ENCODE measurements around the gene HIC2.
"Not testable (repeated sequence)": the region's sequence is repeated elsewhere in the genome, so short reads cannot be mapped to it uniquely, and the experiment has no call there.

The HIC2 gene

DNA sequence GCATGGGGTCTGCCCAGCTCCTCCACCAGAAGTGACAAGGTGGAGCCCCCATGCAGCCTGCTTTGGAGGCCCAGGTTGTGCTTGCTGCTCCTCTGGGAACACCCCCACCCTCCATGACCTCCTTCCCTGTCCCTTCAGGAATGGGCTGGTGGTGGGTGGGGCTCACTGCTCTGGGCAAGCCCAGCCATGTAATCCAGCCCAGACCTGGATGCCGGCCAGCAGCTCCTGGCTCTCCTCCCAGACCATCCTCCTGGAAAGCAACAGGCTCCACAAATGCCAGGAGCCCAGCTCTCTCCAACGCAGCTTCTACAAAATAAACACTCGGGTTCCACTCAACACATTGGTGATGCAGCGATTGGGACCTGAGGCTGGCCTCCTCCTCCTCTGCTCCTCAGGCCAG, 80.8 kb downstream of the HIC2 start:
- not testable (repeated sequence) for DNase-seq

DNA sequence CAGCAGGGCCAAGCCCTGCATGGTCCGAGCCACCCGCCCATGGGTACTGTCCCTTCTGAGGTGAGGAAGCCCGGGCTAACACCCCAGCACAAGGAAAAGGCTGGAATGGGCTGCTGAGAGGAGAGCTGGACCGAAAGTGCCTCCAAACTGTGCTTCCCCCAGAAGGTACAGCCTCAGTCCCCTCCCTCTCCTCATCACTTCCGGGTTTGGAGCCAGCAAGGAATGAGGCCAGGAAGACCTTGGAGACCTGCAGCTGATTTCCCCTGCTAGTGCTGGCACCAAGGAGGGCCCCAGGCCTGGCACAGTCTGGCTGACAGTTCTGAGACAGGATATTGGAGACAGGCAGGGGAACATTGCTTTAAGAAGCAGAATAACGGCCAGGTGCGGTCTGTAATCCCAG, 81.3 kb downstream of the HIC2 start:
- not testable (repeated sequence) for DNase-seq

DNA sequence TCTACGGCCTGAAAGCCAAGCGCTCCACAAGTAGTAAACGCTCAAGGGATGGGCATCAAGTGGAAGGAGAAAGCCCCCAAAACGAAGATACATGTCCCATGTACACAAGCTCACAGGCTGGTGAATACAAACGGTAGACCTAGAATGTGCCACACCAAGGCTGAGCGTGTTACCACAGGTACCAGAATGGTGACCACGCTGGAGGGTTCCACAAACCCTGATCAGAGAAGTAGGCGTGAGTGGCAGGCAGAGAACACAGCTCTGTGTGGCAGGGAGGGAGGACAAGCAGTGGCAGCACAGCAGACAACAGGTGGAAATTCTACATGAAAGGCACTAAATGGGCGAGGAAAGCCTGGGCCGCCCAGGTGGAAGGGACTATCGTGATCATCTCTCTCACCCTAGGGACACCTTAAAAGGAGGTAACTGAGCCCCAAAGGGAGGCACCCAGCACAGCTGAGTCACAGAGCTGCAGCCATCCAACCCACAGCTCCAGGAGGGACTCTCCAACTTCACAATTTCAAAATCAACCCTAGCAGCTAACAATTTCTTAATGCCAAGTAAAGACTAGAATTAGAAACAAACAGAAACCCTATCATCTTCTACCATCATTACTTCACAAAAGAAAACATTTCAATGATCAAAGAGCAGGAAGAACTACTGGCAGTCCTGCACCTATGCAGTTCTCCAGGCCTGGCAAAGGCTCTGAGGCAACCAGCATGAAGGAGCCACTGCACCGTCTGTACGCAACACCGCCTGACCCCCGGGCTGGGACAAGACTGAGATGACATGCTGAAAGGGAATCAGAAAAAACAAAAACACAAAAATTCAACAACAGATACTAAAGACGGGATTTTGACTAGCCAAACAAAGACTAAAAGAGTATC, 82.7 kb downstream of the HIC2 start:
- DNase-seq: not testable (repeated sequence)
